Large intestine (tissue), 12 donors: ENCODE measurements around the gene BANP. TPM values are rescaled to one million over a fixed set of nuclear protein-coding genes. Genes with fewer than 3 reads are reported as not detected.
"Not testable (repeated sequence)": the region's sequence is repeated elsewhere in the genome, so short reads cannot be mapped to it uniquely, and the experiment has no call there.

Experiments used
- DNase-seq, 2 donors: peaks; one replicate each; pipeline versions ENCODE4 v3.0.0 to v3.0.0-alpha.2; 2013
- H3K27ac ChIP-seq: one replicate; pipeline ENCODE4 v1.5.1; 2013; ENCODE audit warnings: low read length
- H3K27me3 ChIP-seq: 2 replicates; pipeline ENCODE4 v1.6.1; 2013; ENCODE audit warnings: low read length; ENCODE audit not compliant: control insufficient read depth, insufficient read depth
- H3K36me3 ChIP-seq: 2 replicates; pipeline ENCODE4 v1.6.1; 2013; ENCODE audit warnings: low read length; ENCODE audit not compliant: control insufficient read depth, insufficient read depth
- H3K4me1 ChIP-seq: one replicate; pipeline ENCODE4 v1.6.1; 2013; ENCODE audit warnings: low read length; ENCODE audit not compliant: control insufficient read depth, insufficient read depth
- H3K4me3 ChIP-seq: one replicate; pipeline ENCODE4 v1.5.1; 2013; ENCODE audit warnings: low read length
- H3K9me3 ChIP-seq: one replicate; pipeline ENCODE4 v1.6.1; 2013; ENCODE audit warnings: mild to moderate bottlenecking, low read depth, low read length, moderate library complexity; ENCODE audit not compliant: control insufficient read depth
- WGBS: methylation state at CpG from one replicate; pipeline ENCODE4 v1.1.5; 2013; ENCODE audit warnings: low lambda C conversion rate; ENCODE audit not compliant: insufficient coverage; 5-methylcytosine and 5-hydroxymethylcytosine counted together
- long read RNA-seq, 11 donors: transcript quantifications; one replicate each; lab custom pipeline, GENCODE V29; 2026
- polyA plus RNA-seq: library from polyadenylated mRNA; unstranded; fragments of 120-200 nt; gene quantifications from one replicate; pipeline ENCODE4 v1.2.1, GENCODE V29; 2013

The BANP gene
- 16.2 TPM for polyA plus RNA-seq
- long read RNA-seq, donor 1, partial matches to known transcripts: 0 of 2 reads
- long read RNA-seq, donor 1, other reads (novel, unspliced or antisense): 0 of 2 reads
- long read RNA-seq, donor 2, partial matches to known transcripts: 0 of 3 reads
- long read RNA-seq, donor 2, other reads (novel, unspliced or antisense): 0 of 3 reads
- long read RNA-seq, donor 3: 0 reads
- long read RNA-seq, donor 4, partial matches to known transcripts: 0 of 1 reads
- long read RNA-seq, donor 4, other reads (novel, unspliced or antisense): 0 of 1 reads
- long read RNA-seq, donor 5, partial matches to known transcripts: 0 of 1 reads
- long read RNA-seq, donor 5, other reads (novel, unspliced or antisense): 0 of 1 reads
- long read RNA-seq, donor 6: 0 reads
- long read RNA-seq, donor 7, partial matches to known transcripts: 0 of 1 reads
- long read RNA-seq, donor 7, other reads (novel, unspliced or antisense): 0 of 1 reads
- long read RNA-seq, donor 8, partial matches to known transcripts: 0 of 2 reads
- long read RNA-seq, donor 8, other reads (novel, unspliced or antisense): 0 of 2 reads
- long read RNA-seq, donor 9, partial matches to known transcripts: 0 of 1 reads
- long read RNA-seq, donor 9, other reads (novel, unspliced or antisense): 0 of 1 reads
- long read RNA-seq, donor 10, partial matches to known transcripts: 0 of 1 reads
- long read RNA-seq, donor 10, other reads (novel, unspliced or antisense): 0 of 1 reads
- long read RNA-seq, donor 11, partial matches to known transcripts: 0 of 2 reads
- long read RNA-seq, donor 11, other reads (novel, unspliced or antisense): 0 of 2 reads

DNA sequence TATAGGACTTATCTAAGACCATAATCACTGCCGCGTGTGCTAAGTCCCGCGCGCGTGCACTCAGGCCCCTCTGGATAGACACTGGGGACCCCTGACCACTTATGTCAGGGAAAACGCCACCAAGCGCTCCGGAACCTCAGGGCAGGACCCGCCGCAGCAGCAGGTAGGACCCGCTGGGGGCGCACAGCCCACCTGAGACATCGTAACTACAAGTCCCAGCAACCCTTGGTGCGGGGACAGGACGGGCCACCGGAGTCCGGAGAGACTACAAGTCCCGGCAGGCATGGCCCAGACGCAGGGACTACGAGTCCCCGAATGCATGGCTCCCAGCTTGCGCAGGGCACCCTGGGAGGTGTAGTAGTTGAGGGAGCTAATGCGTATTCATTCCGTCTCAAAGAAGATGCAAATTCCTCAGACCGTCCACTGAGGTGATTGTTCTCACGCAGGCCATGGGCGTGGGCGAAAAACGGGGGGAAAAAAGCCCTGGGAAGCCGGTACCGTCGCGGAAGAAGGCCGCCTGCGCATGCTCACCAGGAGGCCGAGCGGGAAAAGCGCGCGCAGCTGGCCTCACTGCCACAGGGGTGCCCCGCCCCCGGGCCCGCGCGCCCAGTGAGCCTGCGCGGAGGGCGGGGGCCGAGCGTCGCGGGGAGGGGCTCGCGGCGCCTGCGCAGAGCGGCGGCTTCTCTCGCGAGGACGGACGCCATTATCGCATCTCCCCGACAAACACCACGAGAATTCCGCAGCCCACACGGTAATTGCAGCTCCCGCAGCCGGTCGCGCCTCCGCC lies at the start of gene BANP:
Gene BANP, plus strand, starts transcription at position 670 of the 787 bp plus-strand sequence. CDS start 23,682 bp downstream, outside the sequence.
- Histone ChIP-seq H3K4me3 (peak within 1 kb of the TSS; percentile 92), H3K4me1 (peaks cover 28% of the 10 kb centered on the region), H3K27ac (peak within 1 kb of the TSS; percentile 93)

GRCh38 chr16:87904963-87905362 lies 46.3 kb upstream of the BANP start:
- H3K4me3 ChIP-seq, H3K9me3 ChIP-seq, H3K27ac ChIP-seq, H3K27me3 ChIP-seq, H3K4me1 ChIP-seq, H3K36me3 ChIP-seq, DNase-seq: not testable (repeated sequence)
- WGBS: no CpG with 5 or more reads among the region's 5 CpGs

More for the DNA sequence above, at the start of gene BANP:
- WGBS: no CpG with 5 or more reads among the region's 73 CpGs
- Histone ChIP-seq H3K27me3 (no peaks in the 10 kb centered on the region), H3K9me3 (no peaks in the 10 kb centered on the region), H3K36me3 (peaks cover 14% of the 10 kb centered on the region)
- DNase-seq: peak; percentile 99

DNA sequence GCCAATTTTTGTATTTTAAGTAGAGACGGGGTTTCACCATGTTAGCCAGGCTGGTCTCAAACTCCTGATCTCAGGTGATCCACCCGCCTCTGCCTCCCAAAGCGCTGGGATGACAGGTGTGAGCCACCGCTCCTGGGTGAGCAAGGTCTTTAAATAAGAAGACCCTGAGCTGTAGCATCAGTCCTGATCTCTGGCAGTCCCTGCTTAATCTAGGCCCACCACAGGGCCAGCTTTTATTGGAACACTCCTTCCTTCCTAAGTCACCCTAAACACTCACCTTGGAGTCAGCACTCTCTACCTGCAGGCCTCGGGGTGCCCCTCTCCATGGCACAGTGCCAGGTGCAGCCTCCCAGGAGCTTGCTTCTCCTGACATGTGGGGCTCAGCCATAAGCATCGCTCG lies 45.7 kb upstream of the BANP start:
- WGBS: no CpG with 5 or more reads among the region's 7 CpGs
- H3K4me1 ChIP-seq, H3K4me3 ChIP-seq, H3K27ac ChIP-seq, H3K9me3 ChIP-seq, H3K27me3 ChIP-seq, H3K36me3 ChIP-seq, DNase-seq: not testable (repeated sequence)

- H3K27me3 ChIP-seq, DNase-seq, H3K9me3 ChIP-seq, H3K4me3 ChIP-seq, H3K27ac ChIP-seq, H3K36me3 ChIP-seq, H3K4me1 ChIP-seq: not testable (repeated sequence)
- no CpG with 5 or more reads among the region's 11 CpGs for WGBS
Measured at GRCh38 chr16:87908101-87908500, 43.1 kb upstream of the BANP start.

- WGBS: 0% methylated on average over 1 of the region's 36 CpGs
- peak; percentile 26 to 47 for DNase-seq
- not testable (repeated sequence) for H3K9me3 ChIP-seq
Measured at GRCh38 chr16:87909203-87909935, 41.9 kb upstream of the BANP start.

GRCh38 chr16:87911106-87911763 lies 40.0 kb upstream of the BANP start:
- peak overlapping the region; percentile 3 for H3K27ac ChIP-seq
- peak; percentile 20 to 43 for DNase-seq
- no CpG with 5 or more reads among the region's 23 CpGs for whole genome bisulfite sequencing
- H3K9me3 ChIP-seq, H3K4me3 ChIP-seq, H3K4me1 ChIP-seq, H3K27me3 ChIP-seq, H3K36me3 ChIP-seq: not testable (repeated sequence)

More at GRCh38 chr16:87909203-87909935, 41.9 kb upstream of the BANP start:
- not testable (repeated sequence) for H3K27me3 ChIP-seq, H3K36me3 ChIP-seq, H3K27ac ChIP-seq, H3K4me3 ChIP-seq, H3K4me1 ChIP-seq

DNA sequence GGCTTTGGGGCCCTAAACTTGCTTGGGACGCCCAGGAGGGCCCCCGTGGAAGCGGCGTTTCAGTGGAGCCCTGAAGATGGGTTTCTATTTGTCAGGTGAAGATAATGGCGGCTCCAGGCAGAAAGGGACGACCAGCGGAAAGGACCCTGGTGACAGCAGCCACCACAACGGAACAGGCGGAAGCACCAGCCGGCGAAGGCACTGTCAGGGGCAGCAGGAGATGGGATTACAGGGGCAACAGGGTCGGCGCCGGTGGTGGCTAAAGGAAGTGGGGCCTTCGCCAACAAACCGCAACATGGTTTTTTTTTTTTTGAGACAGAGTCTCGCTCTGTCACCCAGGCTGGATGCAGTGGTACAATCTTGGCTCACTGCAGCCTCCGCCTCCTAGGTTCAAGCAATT lies 38.5 kb upstream of the BANP start:
- not testable (repeated sequence) for H3K4me1 ChIP-seq, H3K36me3 ChIP-seq, H3K27ac ChIP-seq, H3K4me3 ChIP-seq, DNase-seq, H3K9me3 ChIP-seq, H3K27me3 ChIP-seq
- WGBS: no CpG with 5 or more reads among the region's 18 CpGs

DNA sequence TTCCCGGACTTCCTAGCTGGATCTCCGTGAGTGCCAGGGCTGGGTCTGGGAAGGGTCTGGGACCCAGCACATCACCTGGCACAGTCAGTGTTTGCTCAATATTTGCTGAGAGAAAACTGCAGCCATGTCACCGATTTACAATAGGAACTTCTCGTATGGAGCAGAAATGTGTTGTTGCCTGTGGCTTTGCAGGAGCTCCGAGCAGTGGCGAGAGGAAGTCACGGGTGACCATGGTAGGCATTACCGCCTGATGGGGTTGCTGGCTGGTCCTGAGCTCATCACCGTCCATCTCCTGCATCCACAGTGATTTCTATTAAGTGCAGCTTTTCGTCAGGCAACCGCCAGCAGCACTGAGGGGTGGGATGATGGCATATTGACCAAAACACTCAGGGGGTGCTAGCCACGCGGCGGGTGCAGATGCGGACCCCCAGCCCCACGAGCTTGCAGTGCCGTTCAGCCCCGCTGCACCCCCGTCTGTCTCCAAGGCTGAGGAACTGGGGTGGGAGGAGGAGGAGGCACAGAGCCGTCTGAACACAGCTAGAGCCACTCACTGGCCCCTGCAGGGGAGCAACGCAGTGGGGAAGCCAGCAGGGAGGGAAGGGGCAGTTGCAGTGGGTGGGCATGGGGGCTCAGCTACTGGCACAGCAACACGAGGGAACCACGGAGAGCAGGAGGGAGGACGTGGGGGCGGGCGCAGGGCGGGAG lies 37.1 kb upstream of the BANP start:
- H3K36me3 ChIP-seq, H3K9me3 ChIP-seq, H3K27me3 ChIP-seq, H3K4me1 ChIP-seq, H3K27ac ChIP-seq, DNase-seq, H3K4me3 ChIP-seq: not testable (repeated sequence)
- no CpG with 5 or more reads among the region's 27 CpGs for WGBS

DNA sequence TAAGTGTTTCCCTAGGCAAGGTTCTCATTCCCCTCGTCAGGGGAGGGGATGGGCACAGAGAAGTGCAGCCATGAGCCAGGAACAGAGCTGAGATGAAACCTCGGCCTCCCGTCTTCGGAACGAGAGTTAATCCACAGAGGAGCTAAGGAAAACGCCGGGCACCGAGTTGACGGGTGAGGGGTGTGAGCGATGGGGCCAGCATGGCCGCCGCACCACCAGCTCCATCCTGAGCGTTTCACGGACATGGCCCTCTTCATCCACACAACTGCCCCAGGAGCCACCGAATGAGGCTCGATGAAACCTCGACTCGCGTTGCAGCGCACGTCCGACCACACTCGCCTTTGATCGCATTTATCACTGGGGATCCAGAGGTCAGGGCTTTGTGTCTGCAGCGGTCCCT lies 36.4 kb upstream of the BANP start:
- Histone ChIP-seq H3K4me3 (no peak overlapping the region), H3K27me3 (no peaks in the 10 kb centered on the region), H3K4me1 (no peaks in the 10 kb centered on the region), H3K36me3 (no peaks in the 10 kb centered on the region), H3K9me3 (no peaks in the 10 kb centered on the region), H3K27ac (no peak overlapping the region)
- WGBS: 100% methylated on average over 1 of the region's 25 CpGs
- no peak for DNase-seq
